NCI-H1436 treated with DMSO at 0.1 percent for 48 hours (cell line): Measurements from ENCODE around the gene AXDND1.

ENCODE experiments used
- DNase-seq: peaks from one replicate; lab custom pipeline; 2025; lab: John Stamatoyannopoulos, UW

The AXDND1 gene

DNA sequence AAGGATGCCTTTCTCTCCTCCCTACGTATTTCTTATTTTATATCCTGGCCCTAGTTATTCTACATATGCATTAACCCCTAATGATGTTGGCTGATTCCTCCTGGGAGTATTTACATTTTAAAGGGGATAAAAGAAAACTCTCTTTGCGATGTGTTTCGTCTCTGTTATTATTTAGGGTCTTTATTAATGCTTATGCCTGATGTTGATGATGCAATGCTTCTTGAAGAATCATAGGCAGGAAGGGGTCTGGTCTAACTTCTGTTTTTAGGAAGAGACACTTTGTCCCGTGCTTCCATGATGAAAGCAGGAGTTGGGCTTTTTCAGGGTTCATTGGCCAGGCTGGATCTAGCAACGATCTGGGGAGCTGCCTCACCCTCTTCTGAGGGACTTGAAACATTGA lies 210.7 kb downstream of the AXDND1 start:
- no peak for DNase-seq

GRCh38 chr1:179583771-179584320 lies 218.1 kb downstream of the AXDND1 start:
- no peak for DNase-seq

DNA sequence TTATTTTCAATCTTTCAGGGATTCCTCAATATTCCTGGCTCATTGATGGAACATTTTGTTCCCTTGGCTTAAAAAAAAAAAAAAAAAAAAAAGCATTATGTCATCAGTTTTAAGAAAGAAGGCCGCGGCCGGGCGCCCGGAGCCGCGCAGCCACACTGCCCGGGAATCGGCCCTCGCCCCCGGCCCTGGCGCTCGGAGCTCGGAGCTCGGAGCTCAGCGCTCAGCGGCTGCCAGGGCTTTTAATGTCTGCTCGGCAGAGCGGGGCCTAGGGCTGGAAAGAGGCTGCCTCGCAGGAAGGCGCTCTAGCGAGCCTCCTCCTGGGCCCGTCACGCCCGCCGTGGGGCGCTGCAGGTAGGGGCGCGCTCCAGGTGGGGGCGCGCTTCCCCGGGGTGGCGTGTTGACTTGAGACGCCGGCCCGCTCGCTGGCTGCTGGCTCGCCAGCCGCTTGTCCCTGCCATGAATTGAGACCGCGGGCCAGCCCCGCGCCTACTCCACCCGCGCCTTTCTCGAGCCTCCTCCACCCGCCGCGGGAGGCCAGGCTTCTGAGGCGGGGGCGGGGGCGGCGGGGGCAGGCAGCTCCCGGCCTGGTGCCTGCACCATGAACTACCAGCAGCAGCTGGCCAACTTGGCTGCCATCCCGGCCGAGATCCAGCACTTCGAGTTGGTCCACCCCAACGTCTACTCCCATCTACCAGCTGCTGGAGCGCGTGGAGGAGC lies 220.5 kb downstream of the AXDND1 start:
- no peak for DNase-seq

GRCh38 chr1:179587336-179587735 lies 221.6 kb downstream of the AXDND1 start:
- DNase-seq: no peak

DNA sequence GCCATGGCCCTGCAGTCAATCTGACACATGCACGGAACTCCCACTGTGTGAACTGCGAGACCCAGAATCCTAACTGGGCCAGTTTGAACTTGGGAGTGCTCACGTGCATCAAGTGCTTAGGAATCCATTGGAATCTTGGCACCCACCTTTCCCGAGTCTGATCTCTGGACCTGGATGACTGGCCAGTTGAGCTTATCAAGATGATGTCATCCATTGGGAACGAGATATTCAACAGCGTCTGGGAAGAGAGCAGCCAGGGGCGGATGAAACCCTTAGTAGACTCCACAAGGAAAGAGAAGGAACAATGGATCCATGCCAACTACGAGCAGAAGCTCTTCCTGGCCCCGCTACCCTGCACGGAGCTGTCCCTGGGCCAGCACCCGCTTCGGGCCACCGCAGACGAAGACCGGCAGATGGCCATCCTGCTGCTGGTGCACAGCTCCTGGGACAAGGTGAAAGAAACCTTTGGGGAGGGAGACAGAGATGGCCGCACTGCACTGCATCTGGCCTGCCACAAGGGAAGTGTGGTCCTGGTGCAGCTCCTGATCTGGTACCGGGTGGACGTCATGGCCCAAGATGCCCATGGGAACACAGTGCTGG lies 222.8 kb downstream of the AXDND1 start:
- no peak for DNase-seq

GRCh38 chr1:179589509-179589908 lies 223.7 kb downstream of the AXDND1 start:
- no peak for DNase-seq

DNA sequence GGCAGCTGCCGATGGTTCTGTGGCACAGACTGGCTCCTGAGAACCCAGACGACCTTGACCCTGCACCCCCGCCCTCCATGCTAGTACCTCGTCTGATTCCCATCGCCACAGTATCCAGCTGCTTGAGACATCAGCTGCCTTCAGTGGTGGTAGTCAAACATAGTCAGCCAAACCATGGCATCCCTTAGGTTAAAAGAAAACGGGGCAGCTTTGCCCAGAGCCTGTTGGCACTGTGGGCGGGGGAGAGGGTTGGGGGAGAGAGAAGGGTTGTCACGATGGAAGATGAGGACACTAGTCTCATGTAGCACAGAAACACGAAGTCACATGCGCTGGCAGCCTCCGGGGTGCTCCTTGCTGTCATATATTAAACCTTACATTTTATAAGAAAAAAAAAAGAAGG lies 224.9 kb downstream of the AXDND1 start:
- DNase-seq: no peak

- DNase-seq: no peak
Measured at GRCh38 chr1:179591253-179591591, 225.5 kb downstream of the AXDND1 start.

DNA sequence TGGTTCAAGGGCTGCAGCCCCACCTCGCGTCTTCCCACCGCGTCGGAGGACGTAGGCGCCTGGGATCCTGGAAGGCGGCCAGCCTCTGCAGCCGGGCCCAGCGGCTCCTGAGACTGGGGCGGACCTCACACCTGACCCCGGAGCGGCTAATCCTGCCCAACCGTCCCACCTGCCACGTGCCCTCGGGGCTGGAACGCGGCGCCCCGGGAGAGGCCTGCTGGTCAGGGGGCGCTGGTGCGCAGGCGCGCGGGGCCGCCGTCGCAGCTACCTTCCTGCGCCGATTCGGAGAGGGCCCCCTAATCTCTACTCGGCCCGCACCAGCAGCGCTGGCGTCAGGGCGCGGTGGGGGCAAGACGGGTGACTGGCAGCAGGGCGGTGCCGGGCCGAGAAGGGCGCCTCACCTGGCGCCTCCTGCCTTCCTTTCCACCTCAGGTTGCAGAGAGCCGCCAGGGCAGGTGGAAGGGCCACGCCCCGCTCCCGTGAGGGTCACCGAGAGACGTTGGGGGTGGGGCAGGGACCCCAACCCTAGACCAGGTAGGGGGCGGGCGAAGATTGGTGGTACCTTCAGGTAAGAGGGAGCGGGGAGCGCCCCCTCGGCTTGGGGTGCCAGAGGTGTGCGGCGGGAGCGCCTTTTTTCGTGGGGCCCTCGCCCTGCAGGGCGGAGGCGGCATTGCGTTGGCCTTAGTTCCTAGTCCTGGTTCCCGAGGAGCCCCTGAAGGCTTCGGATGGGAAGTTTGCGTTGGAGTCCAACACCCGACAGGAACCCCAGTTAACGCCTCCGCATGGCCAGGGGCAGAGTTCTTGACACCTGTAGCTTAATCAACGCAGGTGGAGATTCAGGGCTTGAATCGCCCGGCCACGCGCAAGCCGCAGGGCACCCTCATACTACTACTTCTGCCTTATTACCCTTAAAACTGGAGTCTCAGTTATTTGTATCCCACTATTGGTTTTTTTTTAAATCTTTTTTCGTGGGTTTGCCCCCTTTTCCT lies 226.1 kb downstream of the AXDND1 start, which contains the start of gene TDRD5:
Gene TDRD5 (plus strand): TSS at position 241 of the 989 bp plus-strand sequence. CDS start 784 bp downstream, outside the sequence.
- no peak for DNase-seq

GRCh38 chr1:179598631-179599030 lies 232.9 kb downstream of the AXDND1 start:
- no peak for DNase-seq

DNA sequence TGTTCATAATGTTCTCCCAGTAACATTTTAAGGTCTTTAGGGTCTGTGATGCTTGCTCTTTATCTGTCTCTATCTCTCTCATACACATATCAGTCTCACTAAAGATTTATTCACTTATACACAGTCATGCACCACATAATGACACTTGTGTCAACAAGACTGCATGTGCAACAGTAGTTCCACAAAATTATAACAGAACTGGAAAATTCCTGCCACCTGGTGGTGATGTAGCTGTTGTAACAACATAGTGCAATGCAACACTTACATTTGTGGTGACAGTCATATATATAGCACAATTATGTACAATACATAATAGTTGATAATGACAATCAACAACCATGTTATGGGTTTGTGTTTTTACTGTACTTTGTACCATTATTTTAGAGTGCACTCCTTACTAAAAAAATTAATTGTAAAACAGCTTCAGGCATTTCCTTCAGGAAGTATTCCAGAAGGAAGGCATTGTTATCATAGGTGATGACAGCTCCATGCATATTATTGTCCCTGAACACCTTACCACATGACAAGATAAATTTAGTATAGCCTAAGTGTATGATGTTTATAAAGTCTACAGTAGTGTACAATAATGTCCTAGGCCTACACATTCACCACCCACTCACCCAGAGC lies 234.0 kb downstream of the AXDND1 start:
- DNase-seq: no peak

GRCh38 chr1:179601093-179601492 lies 235.3 kb downstream of the AXDND1 start:
- DNase-seq: no peak
